HG02973 (cell line): ENCODE measurements around the gene SLC37A2.
"Not testable (repeated sequence)": the region's sequence is repeated elsewhere in the genome, so short reads cannot be mapped to it uniquely, and the experiment has no call there.

Source experiments
- ATAC-seq: cut with Tn5 transposase; IDR thresholded peaks from one replicate; pipeline ENCODE4 v1.9.1; 2021; ENCODE audit warnings: moderate library complexity; ENCODE audit not compliant: unreplicated experiment

The SLC37A2 gene

DNA sequence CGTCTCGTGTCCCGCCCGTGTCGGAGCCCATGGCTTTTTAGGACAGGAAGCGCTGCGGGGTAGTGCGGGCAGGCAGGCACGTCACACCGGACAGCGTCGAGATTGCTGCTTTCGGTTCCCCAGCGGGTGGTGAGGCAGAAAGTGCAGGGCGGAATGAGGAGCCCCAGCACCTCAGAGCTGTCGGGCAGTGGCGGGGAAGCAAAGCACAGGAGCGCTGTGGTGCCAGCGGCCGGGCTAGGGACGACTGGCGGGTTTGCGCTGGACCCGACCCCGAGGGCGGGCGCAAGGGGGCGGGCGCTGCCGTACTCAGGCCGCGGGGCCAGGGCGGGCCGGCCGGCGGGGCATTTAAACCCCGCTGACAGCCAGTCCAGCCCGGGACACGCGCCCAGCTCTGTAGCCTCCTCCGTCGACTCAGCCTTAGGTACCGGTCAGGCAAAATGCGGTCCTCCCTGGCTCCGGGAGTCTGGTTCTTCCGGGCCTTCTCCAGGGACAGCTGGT lies at the start of gene SLC37A2:
TSS of gene SLC37A2 (plus strand) at position 375 of the 498 bp plus-strand sequence. CDS start at position 438, 63 bp downstream.
- ATAC-seq, result peak; percentile 82

DNA sequence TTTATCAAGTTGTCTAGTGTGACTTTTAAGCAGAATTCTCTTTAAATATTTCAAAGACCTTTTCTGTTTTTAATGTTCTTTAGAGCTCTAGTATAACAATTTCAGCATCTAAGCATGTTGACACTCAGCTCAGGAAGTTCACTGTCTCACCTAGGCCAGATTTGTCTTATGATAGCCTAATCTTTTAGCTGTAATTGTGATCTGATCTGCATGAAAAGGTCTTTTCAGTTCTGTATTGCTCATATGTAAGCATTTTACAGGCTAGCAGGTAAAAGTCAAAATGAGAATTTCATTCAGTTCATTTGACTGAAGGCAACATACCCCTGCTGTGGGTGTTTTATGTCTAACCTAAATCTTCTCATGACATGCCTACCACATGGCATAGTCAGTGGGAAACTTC lies 46.7 kb upstream of the SLC37A2 start:
- no peak for ATAC-seq

DNA sequence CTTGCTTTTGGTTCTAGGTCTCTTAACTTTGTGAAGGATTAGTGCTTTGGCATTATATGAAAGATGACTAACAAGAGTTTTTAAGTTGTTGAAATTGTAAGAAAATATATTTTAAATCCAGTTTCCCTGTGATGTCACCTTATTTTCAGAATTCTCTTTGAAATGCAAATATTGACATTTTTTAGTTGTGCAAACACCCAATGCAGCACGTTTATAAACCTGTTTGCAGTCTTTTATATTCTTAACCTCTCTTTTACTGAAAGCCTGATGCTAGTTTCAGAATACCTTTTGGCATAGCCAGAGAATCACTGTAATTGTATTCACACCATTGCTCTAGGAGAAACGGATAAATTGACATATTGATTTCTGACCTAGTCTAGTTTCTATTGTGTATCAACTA lies 42.8 kb upstream of the SLC37A2 start:
- no peak for ATAC-seq

DNA sequence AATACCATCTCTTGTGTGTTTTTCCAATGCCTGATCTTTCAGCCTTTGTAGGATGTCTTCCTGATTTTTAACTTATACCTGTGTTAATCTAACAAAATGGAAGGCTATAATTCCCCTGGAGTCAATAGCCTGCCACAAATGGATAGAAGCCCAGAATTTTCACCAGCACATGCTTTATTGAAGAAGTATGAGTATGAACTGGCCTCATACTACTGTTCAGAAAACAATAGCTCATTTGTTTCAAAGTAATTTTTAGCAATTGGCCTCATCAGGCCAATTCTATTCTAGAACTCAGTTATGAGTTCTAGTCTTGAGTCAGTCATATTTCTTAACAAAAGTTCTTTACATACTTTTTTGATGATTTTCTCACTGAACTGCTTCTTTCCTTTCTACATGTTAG lies 40.6 kb upstream of the SLC37A2 start:
- ATAC-seq, result no peak

DNA sequence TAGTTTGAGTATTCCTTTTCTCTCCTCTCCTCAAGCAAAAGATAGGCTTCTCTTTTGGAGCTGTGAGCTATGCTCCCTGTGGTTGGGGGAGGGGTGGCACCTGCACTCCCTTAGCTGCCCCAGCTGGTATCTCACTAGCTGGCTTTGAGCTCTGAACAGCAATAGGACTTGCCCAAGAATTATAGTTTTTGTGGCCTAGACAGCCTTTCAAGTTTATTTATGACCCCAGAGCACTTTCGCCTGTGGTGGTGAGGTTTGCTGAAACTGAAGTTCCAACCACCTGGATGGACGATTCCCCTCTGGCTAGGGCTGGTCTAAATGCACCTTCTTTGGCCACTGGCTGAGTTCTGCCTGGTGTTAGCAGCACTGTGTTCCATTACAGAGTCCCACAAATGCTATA lies 37.1 kb upstream of the SLC37A2 start:
- ATAC-seq, result no peak

DNA sequence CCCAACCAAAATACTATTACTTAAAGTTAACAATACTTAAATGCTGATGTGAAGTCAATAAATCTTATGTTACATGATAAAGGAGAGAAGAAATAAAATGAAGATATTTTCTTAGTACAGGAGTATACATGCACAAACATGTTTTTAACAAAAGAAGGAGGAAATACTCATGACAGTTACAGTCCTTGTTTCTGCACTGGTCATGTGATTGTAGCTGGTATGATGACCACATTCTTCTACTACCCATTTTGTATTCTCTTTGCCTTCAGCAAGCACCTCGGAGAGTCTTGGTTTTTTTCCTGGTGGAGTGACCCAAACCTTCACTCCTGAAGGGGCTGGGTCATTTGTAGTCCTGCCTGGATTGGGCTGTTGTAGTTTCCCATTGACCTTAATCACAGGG lies 33.7 kb upstream of the SLC37A2 start:
- ATAC-seq, result not testable (repeated sequence)

DNA sequence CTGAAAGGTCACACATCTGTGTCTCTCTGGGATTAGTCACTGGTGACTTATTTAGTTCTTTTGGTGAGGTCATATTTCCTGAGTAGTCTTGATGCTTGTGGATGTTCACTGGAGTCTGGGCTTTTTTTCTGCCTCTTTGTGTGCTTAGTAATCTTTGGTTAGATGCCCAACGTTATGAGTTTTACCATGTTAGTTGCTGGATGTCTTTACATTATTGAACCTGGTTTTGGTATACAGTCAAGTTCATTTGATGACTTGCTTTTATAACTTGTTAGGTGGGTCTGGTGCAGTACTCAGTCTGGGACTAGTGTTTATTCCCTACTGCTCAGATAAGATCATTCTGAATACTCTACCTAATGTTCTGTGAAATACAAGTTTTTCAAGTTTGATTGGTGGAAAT lies 26.2 kb upstream of the SLC37A2 start:
- ATAC-seq, result no peak

DNA sequence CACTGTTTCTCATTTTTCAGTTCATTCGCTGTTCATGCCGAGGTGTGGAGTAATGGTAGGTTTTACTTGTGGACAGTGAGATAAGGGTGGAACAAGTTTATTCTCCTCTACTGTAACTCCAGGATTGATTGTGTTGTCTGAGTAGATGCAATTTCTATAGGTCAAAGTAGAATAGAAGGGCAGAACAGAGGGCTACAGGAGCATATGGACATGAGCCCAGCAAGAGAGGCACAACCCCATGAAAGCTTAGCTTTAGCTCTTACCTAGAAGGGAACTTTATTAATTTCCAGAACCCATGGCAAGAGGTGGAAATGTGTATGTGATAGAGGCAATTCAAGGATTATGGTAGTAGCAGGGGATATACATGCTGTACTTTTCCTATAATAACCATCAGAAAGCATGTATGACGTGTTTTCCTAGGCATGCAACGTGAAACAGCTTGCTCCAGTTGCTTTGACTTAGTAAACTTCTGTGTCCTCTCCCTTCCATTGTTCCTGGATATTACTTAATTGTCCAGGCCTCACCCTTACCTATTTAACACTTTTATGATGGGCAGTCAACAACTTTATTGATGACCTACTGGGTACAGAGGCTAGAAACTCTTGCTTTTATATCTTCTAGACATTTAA lies 13.8 kb upstream of the SLC37A2 start:
- ATAC-seq, result no peak

DNA sequence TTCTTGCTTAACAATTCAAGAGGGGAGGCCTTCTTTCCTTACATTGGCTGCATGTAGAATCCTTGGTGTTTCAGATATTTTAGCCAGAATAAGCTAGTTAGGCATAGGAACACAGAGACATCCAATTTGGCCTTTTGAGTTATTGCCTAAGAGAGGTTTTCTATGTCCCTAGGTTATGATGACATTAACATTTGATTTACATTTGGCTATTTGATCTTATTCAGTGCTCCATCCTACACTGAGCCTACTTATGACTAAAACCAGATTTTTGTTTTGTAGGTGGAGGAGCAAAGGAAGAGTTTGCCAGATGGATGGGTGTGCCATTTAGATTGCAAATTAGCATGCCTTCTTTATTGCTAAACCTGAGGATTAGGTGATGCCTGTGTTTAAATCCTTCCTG lies 11.1 kb upstream of the SLC37A2 start:
- no peak for ATAC-seq

DNA sequence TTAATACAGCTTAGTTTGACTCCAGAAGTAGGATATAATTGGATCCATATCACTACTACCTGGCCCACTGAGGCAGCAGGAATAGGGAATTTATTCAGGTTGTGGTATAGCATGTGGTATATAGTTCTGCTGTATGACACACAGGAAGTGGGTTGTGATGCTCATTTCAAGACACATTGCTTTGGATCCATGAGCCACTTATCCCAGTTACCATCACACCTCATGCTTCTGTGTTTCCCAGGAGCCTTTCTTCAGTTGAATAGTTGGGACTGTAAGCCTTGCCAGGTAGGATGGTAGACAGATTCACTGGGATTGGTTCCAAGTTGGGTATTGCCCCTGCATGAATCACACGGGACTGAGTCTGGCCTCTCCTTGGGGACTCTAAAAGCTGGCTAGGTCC lies 9.9 kb upstream of the SLC37A2 start:
- no peak for ATAC-seq

DNA sequence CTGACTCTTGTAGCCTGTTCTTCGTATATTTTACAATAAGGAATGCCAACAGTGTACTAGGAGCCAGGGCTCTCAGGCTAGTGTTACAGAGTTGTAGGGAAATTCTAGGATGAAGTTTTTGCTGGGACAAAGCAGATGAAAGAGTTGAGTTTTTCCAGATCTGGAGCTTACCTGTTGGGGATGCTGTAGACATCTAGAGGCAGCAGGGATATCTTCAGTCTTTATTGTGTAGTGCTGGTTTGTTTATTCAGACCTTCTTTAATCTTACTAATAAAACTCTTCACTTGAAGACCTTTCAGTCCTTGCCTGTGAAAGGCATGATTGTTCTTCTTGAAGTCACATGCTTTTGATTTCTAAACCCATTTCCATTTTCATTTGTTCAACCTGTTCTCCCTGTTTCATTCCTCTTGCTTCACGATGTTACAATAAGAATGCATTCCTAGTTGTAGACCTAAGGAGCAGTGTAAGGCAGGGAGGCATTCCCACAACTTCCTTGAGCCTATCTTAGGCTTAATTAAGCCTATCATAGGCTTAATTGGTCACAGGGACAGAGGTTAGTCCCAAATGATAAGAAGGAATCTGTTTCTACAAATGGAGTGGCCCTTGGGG lies 7.9 kb upstream of the SLC37A2 start:
- no peak for ATAC-seq

DNA sequence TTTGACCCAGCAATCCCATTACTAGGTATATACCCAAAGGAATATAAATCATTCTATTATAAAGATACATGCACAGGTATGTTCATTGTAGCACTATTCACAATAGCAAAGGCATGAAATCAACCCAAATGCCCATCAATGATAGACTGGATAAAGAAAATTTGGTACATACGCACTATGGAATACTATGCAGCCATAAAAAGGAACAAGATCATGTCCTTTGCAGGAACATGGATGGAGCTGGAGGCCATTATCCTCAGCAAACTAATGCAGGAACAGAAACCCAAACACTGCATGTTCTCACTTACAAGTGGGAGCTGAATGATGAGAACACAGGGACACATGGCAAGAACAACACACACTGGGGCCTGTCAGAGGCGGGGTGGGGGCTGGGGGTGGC lies 7.0 kb upstream of the SLC37A2 start:
- ATAC-seq, result not testable (repeated sequence)

DNA sequence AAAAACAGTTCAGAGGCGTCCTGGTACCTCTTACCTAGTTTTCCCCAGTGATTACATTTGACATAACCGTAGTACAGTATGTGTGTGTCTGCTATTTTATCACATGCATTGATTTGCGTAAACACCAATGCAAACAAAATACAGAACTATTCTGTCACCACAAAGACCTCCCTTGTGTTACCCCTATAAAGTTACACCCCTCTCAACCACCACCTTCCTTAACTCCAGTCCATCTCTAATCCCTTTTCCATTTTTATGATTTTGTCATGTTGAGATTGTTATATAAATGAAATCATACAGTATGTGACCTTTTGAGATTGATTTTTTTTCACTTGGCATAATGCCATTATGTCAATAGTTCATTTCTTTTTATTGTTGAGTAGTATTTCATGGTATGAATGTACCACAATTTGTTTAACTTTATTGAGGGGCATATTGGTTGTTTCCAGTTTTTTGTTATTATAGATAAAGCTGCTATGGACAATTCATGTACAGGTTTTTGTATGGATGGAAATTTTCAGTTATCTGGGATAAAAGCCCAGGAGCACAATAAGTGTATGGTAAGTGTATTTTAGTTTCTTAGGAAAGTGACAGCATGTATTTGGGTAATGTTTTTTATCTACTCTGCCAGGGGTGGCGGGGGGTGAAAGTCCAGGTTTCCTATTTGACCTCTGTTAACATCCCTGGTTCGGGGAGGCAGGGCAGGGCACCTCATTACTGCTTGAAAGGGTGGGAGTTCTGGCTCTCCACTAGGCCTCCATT lies 6.0 kb upstream of the SLC37A2 start:
- no peak for ATAC-seq

DNA sequence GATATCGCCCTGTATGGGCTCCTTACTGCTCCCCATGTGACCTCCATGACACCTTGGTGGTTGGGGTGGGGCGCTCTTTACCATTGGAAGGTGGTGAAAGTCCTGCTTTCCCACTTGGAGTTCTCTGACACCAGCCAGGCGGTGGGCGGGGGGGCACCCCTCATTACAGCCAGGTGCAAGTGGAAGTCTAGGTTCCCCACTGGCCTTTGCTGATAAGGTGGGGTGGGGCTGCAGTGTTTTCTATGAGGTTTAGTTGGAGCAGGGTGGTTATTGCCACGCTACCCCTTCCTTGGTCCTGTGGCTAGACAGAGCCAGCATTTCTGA lies 5.5 kb upstream of the SLC37A2 start:
- ATAC-seq, result no peak

DNA sequence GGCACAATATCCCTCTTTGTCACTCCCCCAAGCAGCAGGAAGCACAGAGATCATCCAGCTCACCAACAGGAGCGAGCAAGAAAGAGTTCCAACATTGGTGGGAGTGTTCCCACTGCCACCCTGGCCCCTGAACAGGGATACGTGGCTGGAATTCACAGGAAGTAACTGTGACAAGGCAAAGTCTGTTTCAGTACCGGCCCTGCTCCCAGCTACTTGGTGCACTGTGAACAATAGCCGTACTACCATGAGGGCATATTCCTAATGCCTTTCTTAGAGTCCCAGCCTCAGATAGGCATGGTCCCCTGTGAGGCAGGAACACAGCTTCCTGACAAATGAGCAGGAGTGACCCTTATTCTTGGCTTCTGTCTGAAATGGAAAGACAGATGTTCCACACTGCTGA lies 1.8 kb upstream of the SLC37A2 start:
- ATAC-seq, result no peak

DNA sequence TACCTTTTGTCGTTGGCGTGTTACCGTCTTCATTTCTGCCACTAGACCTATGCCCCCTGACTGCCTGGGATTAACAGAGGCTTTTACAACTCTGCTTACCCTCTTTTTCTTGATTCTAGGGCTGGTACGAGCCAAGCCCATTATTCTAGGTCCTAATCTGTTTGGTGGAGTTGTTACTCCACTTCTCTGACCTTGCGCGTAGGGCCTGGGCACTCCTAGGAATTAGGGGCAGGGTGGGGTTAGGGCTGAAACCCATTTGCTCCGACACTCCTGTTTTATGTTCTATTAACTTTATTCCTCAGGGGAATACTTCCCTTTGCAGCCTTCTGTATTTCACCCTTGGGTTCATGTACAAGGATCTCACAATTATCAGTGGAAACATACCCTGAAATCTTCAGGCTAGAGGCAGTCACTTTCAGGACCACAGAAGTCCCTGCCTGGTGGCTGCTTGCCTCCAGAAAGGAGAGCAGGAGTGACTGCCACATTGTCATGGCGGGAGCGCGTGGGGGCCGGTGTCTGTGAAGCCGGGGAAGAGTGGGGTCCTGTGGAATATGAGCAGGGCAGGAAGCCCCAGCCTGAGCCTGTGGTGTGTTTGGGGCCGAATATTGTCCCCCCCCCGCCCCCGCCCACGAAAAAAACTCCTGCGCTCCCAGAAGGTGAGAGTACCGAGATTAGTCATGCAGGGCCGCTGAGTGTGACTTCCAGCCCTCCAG lies 731 bp upstream of the SLC37A2 start:
- ATAC-seq, result no peak

DNA sequence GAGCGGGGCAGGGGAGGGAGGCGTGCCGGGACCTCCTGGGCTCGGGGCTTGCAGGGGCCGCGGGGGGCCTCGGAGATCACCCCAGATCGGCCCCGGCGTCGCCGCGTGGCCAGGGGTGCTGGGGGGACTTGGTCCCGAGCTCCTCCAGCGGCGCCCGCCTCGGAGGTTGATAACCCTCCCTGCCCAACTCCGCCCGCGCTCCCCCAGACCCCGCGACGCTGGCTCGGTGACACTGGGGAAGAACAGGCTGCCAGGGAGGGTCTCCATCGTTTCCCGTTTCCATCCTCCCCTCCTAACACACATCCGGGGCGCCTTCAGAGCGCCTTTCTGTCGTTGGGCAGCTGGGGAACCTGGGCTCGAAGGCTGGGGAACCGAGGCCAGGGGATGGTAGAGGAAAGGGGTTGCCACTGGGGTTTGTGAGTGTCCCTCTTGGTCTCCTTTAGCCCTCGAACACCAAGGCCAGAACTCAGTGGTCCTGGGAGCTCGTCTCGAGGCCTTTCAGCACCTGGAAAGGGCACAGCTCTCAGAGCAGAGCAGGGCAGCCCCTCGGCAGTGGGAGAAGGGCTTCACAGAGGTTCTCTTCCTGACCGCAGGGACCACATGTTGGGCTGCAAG lies 431 bp downstream of the SLC37A2 start:
- peak; percentile 18 for ATAC-seq

DNA sequence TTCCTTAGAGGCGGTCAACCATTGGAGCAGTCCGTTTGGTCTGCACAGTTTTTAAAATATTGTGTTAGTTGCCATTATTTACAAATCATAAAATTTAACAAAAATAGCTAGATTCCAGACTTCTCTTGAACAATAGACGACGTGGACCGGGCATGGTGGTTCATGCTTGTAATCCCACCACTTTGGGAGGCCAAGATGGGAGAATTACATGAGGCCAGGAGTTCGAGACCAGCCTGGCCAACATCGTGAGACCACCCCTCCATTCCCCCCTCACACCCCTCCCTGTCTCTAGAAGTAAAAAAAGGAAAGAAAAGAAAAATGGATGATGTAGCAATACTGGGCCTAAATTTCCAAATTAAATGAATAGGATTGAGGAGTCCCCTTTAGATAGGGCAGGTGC lies 965 bp downstream of the SLC37A2 start:
- ATAC-seq, result no peak

DNA sequence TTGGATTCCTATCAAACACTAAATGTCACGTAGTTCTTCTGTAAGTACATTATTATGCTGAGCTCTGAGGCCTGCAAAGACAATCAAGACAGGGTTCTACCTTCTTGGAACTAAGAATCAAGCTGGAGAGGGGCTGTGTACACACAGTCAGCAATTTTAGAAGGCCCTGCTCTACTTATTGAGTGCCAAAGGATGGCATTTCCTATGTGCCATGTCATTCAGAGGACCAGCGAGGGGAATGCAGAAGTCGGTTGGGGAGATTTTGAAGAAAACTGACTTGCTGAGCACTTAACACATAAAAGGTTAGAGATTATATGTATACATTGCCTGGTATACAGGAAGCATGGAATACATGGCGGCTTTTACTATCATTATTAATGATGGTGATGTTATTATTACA lies 5.3 kb downstream of the SLC37A2 start:
- no peak for ATAC-seq

DNA sequence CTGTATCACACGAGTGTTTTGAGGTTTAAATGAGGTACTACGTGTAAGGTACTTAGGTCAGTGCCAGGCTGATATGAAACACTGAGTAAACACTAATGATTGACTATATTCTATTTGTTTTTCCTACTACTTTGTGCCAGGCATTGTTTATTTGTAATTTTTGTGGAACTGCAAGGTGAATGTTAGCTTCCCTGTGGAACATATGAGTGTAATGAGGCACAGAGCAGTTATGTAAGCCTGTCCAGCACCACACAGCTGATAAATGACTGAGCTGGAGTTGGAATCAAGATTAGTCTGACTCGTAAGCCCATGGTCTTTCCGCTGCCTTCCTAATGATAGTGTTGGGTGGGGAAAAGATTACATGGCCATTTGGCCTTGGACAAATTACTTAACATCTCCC lies 5.9 kb downstream of the SLC37A2 start:
- no peak for ATAC-seq

DNA sequence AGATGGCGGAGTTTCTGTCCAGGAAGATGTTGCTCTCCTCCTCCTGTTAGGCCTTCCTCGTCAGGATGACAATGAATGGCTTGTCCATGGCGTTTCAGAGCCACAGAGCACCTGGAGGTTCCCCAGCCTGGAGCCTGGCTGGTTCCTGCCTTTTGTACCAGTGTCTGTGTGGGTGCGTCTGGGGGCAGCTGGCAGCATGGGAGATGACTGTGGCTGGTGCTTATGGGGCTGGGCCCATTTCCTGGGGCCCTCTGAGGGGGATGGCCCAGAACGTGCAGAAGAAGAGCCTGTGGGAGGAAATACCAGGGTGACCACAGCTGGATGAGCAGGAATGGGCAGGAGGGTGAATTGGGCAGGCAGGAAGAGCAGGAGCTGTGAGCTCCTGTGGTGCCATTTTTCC lies 6.7 kb downstream of the SLC37A2 start:
- ATAC-seq, result no peak
